Spleen (tissue), 11 donors: ENCODE measurements around the gene MRAP2. TPM values are rescaled to one million over a fixed set of nuclear protein-coding genes. Genes with fewer than 3 reads are reported as not detected.
"Not testable (repeated sequence)": the region's sequence is repeated elsewhere in the genome, so short reads cannot be mapped to it uniquely, and the experiment has no call there.

Source experiments
- DNase-seq: peaks from one replicate; pipeline ENCODE4 v3.0.0-alpha.2; 2020
- H3K27ac ChIP-seq, 8 donors: fragments of 200-600 bp; sonication (generic) in 7 of 8; 1 replicate in 4 of 8; 2 replicates in 4 of 8; pipeline versions ENCODE4 v1.5.0 to v1.8.0; 2016 to 2021; ENCODE audit warnings: inconsistent platforms in 4 of 8, mild to moderate bottlenecking in 4 of 8, moderate library complexity in 1 of 8
- H3K27me3 ChIP-seq, 7 donors: fragments of 200-600 bp; sonication (generic) in 6 of 7; replicated peaks in 1 of 7; 1 replicate in 4 of 7; 2 replicates in 3 of 7; pipeline versions ENCODE4 v1.5.0 to v1.8.0; 2016 to 2021; ENCODE audit warnings: inconsistent platforms in 3 of 7, mild to moderate bottlenecking in 1 of 7
- H3K36me3 ChIP-seq, 6 donors: fragments of 200-600 bp; sonication (generic) in 5 of 6; 1 replicate in 4 of 6; 2 replicates in 2 of 6; pipeline versions ENCODE4 v1.5.0 to v1.8.0; 2016 to 2021; ENCODE audit warnings: inconsistent platforms in 2 of 6
- H3K4me1 ChIP-seq, 6 donors: fragments of 200-600 bp; sonication (generic) in 5 of 6; 1 replicate in 3 of 6; 2 replicates in 3 of 6; pipeline versions ENCODE4 v1.5.0 to v1.8.0; 2016 to 2021; ENCODE audit warnings: inconsistent platforms in 3 of 6
- H3K4me3 ChIP-seq, 8 donors: fragments of 200-600 bp; sonication (generic) in 7 of 8; 1 replicate in 4 of 8; 2 replicates in 4 of 8; pipeline versions ENCODE4 v1.5.0 to v1.8.0; 2016 to 2021; ENCODE audit warnings: inconsistent platforms in 4 of 8, mild to moderate bottlenecking in 4 of 8, moderate library complexity in 2 of 8
- H3K9me3 ChIP-seq, 8 donors: fragments of 200-600 bp; sonication (generic) in 7 of 8; 1 replicate in 4 of 8; 2 replicates in 4 of 8; pipeline versions ENCODE4 v1.5.0 to v1.8.0; 2016 to 2021; ENCODE audit warnings: inconsistent platforms in 4 of 8
- POLR2A ChIP-seq, 3 donors: fragments of 450-650 bp; IDR thresholded peaks; one replicate each; pipeline ENCODE4 v1.5.1; 2017; ENCODE audit warnings: antibody characterized with exemption in 3 of 3, mild to moderate bottlenecking in 1 of 3
- POLR2AphosphoS5 ChIP-seq, 3 donors: sonication (generic); formaldehyde crosslinking; IDR thresholded peaks; one replicate each; pipeline ENCODE4 v1.5.1; 2017; ENCODE audit warnings: antibody characterized with exemption in 3 of 3
- WGBS, 5 donors: extraction: QIAGEN DNeasy Blood & Tissue Kit in 3 of 5; methylation state at CpG; one replicate each; pipeline versions ENCODE4 v1.1.5 to v1.1.7; 2013 to 2018; 5-methylcytosine and 5-hydroxymethylcytosine counted together
- intact Hi-C: fragments of 100-400 bp; cut with DNase I; formaldehyde crosslinking; loops from one replicate; pipeline ENCODE4 v1.15.0; 2023; ENCODE audit warnings: low total_unique reads
- polyA plus RNA-seq, 3 donors: library from polyadenylated mRNA; stranded (reverse); fragments of 200-250 nt; gene quantifications; one replicate each; pipeline ENCODE4 v1.2.1, GENCODE V29; 2013
- total RNA-seq, 7 donors: library from RNA; depleted of rRNA in 3 of 7; stranded (reverse); fragments of >200 nt in 3 of 7; fragmentation: NEBNext Ultra II Directional in 4 of 7; extraction: Animal tissue kit (Norgen Biotek cat#: 25700) in 4 of 7; gene quantifications; one replicate each; pipeline versions ENCODE4 v1.1.0 to v1.2.1, GENCODE V29; 2016 to 2021
- TF ChIP-seq, protein P1 (sequence below), 11 experiments: fragments of 200-600 bp in 7 of 11; fragments of 450-650 bp in 4 of 11; sonication (generic) in 4 of 11; IDR thresholded peaks in 8 of 11; conservative IDR thresholded peaks in 3 of 11; 1 replicate in 7 of 11; 2 replicates in 4 of 11; pipeline versions ENCODE4 v1.4.0 to v1.8.0; 2016 to 2021; ENCODE audit warnings: antibody characterized with exemption in 11 of 11, inconsistent platforms in 4 of 11, mild to moderate bottlenecking in 1 of 11
- donor health status: healthy with polysubstance abuse.
- donor health status: DM: no; HTN: no; CAD: no; lungs with moderate emphysema.
- donor health status: DM: no; HTN: no; CAD: no.
- donor health status: Bipolar disorder and iron deficiency.
- donor health status: healthy.
- donor health status: DM: no; HTN: no; CAD: no.
- donor health status: DM: yes; HTN: yes; CAD: no.

MRAP2 gene
- total and polyA plus RNA-seq, 10 donors, result 0.97 to 21.8 (median 4.4) TPM

DNA sequence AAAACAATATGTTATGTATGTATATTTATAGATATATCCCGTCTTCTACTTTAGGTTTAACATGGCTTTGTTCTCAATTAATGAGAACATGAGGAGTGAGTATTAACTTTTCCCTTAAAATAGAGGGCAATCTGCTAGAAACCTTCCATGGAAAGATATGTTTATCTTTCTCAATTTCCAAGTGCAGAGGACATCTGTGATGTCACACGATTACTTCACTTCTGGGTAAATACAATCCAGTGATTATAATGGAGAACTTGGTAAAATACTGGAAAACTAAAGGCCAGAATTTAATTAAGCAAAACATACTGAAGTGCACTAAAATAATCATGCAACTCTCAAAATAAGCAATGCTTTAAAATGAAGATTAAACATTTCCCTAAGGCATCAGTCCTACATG, 11.9 kb upstream of the MRAP2 start:
- Histone ChIP-seq H3K36me3 (no peaks in the 10 kb centered on the region), H3K27me3 (peaks cover 0 to 11% (median 0%) of the 10 kb centered on the region in 7 donors), H3K9me3 (peaks cover 0 to 8% (median 4%) of the 10 kb centered on the region in 8 donors), H3K4me3 (no peak overlapping the region), H3K27ac (no peak overlapping the region), H3K4me1 (no peaks in the 10 kb centered on the region)
- DNase-seq, result no peak
- TF ChIP-seq POLR2AphosphoS5 (IDR thresholded peaks at IDR 0.05) (no peak), POLR2A (IDR thresholded peaks at IDR 0.05) (no peak)
- TF ChIP-seq, protein P1, sequence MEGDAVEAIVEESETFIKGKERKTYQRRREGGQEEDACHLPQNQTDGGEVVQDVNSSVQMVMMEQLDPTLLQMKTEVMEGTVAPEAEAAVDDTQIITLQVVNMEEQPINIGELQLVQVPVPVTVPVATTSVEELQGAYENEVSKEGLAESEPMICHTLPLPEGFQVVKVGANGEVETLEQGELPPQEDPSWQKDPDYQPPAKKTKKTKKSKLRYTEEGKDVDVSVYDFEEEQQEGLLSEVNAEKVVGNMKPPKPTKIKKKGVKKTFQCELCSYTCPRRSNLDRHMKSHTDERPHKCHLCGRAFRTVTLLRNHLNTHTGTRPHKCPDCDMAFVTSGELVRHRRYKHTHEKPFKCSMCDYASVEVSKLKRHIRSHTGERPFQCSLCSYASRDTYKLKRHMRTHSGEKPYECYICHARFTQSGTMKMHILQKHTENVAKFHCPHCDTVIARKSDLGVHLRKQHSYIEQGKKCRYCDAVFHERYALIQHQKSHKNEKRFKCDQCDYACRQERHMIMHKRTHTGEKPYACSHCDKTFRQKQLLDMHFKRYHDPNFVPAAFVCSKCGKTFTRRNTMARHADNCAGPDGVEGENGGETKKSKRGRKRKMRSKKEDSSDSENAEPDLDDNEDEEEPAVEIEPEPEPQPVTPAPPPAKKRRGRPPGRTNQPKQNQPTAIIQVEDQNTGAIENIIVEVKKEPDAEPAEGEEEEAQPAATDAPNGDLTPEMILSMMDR (IDR thresholded peaks at IDR 0.05 in 8 of 11, conservative IDR thresholded peaks at IDR 0.05 in 3 of 11), result no peak
- intact Hi-C loops, result no loop called here
- WGBS, 5 donors, result 85 to 95% (median 87%) methylated on average over 2 of the region's 2 CpGs

DNA sequence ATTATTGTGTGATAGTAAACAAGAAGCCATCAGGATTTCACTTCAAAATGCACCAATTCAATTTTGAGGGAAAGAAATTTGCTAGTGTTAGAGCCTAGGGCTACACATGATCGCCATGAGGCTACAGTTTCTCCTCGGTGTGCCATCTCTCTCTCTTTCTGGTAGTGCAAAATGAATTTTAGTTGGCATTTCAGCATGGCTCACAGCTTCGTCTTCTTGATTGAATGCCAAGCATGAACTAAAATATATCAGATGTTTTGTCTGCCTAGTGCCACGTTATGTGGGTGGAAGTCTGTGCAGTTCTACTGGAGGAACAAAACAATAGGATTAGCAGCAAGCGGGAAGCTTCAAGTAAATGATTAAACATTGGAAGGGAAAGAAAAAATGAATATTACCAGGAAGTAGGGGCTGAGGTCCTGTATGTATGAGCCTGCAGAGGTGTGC, 6.8 kb upstream of the MRAP2 start:
- intact Hi-C loops, result no loop called here
- WGBS, 5 donors, result 74 to 87% (median 81%) methylated on average over 5 of the region's 5 CpGs
- TF ChIP-seq, protein P1 (IDR thresholded peaks at IDR 0.05 in 8 of 11, conservative IDR thresholded peaks at IDR 0.05 in 3 of 11), result no peak
- TF ChIP-seq POLR2A (IDR thresholded peaks at IDR 0.05) (no peak), POLR2AphosphoS5 (IDR thresholded peaks at IDR 0.05) (no peak)
- no peaks in the 10 kb centered on the region for H3K36me3 ChIP-seq
- H3K9me3 ChIP-seq, result peaks cover 0 to 8% (median 4%) of the 10 kb centered on the region in 8 donors
- H3K4me3 ChIP-seq, result no peak overlapping the region
- no peaks in the 10 kb centered on the region for H3K4me1 ChIP-seq
- DNase-seq, result no peak
- H3K27ac ChIP-seq, result no peak overlapping the region
- no peaks in the 10 kb centered on the region for H3K27me3 ChIP-seq

DNA sequence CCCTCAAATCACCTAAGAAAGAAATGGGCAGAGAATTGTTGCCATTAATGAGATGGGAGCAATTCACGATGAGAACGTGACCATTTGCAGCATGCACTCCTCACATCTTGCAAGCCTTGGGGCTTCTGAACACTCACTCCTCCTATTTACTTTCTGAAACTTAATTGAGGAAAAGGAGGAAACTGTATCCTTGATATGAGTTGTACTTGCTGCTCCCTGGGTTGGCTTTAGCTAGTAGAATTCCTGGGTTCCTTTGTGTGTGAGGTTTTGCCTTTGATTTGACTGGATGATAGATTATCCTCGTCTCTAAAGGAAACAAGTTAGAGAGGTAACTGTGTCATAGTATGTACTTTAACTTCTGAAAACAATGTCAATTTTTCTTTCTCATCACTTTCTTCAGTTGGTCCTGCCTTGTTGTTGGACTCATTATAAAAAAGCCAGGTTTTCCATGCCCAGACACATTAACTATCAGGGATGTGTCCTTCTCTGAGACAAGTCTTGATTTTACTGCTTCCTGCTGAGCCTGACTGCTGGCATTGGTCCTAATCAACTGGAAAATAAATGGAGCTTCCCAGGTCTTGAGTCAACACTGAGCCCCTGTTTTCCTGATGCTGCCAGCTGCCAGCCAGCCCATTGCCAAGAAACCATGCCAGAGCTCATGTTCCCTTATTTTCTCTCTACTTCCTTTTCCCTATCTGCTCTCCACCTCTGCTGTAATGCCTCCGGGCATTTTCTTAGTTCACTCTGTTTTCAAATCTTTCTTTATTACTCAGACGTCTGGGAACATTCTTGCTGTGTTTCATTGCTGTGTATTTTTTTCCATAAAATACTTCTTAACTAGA, 6.0 kb upstream of the MRAP2 start:
- no peak overlapping the region for H3K4me3 ChIP-seq
- peaks cover 0 to 8% (median 4%) of the 10 kb centered on the region in 8 donors for H3K9me3 ChIP-seq
- WGBS, 5 donors, result 58 to 77% (median 70%) methylated on average over 5 of the region's 5 CpGs
- H3K27me3 ChIP-seq, result peaks cover 0 to 6% (median 0%) of the 10 kb centered on the region in 7 donors
- H3K36me3 ChIP-seq, result no peaks in the 10 kb centered on the region
- intact Hi-C loops, result no loop called here
- no peaks in the 10 kb centered on the region for H3K4me1 ChIP-seq
- H3K27ac ChIP-seq, result no peak overlapping the region
- no peak for DNase-seq
- TF ChIP-seq POLR2A (IDR thresholded peaks at IDR 0.05) (no peak), POLR2AphosphoS5 (IDR thresholded peaks at IDR 0.05) (no peak)
- TF ChIP-seq, protein P1 (IDR thresholded peaks at IDR 0.05 in 8 of 11, conservative IDR thresholded peaks at IDR 0.05 in 3 of 11), result no peak

DNA sequence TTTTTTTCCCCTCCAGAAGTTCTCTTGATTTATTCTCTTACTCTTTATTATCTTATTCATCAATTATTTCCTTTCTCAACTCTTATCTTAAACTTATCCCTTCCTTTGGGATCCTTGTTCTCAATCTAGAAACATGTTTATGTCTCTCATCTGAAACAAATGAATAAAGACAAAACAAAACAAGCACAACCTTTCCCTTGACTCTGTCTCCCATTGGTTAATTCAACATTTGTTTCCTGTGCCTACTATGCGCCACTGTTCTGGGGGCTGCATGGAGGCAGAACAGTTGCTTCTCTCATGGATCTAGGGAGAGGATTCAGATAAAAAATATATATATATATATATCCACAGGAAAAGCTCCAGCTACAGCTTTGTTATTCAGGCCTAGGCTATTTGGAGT, 5.2 kb upstream of the MRAP2 start:
- Histone ChIP-seq H3K4me3 (no peak overlapping the region), H3K36me3 (no peaks in the 10 kb centered on the region)

DNA sequence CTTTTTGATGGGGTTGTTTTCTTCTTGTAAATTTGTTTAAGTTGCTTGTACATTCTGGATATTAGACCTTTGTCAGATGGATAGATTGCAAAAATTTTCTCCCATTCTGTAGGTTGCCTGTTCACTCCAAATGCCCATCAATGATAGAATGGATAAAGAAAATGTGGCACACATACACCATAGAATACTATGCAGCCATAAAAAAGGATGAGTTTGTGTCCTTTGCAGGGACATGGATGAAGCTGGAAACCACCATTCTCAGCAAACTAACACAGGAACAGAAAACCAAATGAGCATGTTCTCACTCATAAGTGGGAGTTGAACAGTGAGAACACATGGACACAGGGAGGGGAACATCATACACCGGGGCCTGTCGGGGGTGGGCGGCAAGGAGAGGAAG, 1.6 kb upstream of the MRAP2 start:
- 82 to 96% (median 94%) methylated on average over 3 of the region's 3 CpGs for WGBS, 5 donors
- H3K9me3 ChIP-seq, H3K36me3 ChIP-seq, H3K27ac ChIP-seq, intact Hi-C loops, DNase-seq, H3K4me3 ChIP-seq: not testable (repeated sequence)
- H3K27me3 ChIP-seq, result peaks cover 0 to 45% (median 17%) of the 10 kb centered on the region in 7 donors
- H3K4me1 ChIP-seq, result peaks cover 0 to 23% (median 16%) of the 10 kb centered on the region in 6 donors

More for the DNA sequence above, 5.2 kb upstream of the MRAP2 start:
- Histone ChIP-seq H3K27ac (no peak overlapping the region), H3K9me3 (peaks cover 0 to 8% (median 4%) of the 10 kb centered on the region in 8 donors), H3K27me3 (peaks cover 0 to 14% (median under 1%) of the 10 kb centered on the region in 7 donors), H3K4me1 (peaks cover 0 to 6% (median 2%) of the 10 kb centered on the region in 6 donors)
- TF ChIP-seq POLR2A (IDR thresholded peaks at IDR 0.05) (no peak), POLR2AphosphoS5 (IDR thresholded peaks at IDR 0.05) (no peak)
- TF ChIP-seq, protein P1 (IDR thresholded peaks at IDR 0.05 in 8 of 11, conservative IDR thresholded peaks at IDR 0.05 in 3 of 11), result no peak
- intact Hi-C loops, result no loop called here
- WGBS, 5 donors, result 93 to 100% (median 95%) methylated on average over 1 of the region's 1 CpG
- no peak for DNase-seq
